HG03095 (cell line): ENCODE data around the gene SIT1.

Experiments
- ATAC-seq: cut with Tn5 transposase; IDR thresholded peaks from one replicate; pipeline ENCODE4 v1.9.1; 2021; ENCODE audit warnings: moderate library complexity; ENCODE audit not compliant: unreplicated experiment

SIT1 gene

DNA sequence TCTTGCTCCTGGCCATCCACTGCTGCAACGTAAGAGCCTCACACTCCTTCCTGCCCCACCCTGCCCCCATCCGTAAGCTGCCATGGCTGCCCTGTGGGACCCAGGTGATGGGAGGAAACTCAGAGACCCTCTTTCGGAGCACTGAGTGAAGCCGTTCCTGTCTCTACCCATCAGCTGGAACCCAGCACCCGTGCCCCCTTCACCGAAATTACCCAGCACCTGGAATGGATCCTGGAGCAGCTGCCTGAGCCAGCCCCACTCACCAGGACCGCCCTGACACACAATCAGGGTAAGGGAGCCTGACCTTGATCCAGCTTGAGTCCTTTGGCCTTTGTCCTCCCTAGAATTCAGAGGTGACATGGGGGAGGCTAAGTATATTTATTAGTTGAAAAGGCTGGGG, 42.5 kb downstream of the SIT1 start:
- no peak for ATAC-seq

DNA sequence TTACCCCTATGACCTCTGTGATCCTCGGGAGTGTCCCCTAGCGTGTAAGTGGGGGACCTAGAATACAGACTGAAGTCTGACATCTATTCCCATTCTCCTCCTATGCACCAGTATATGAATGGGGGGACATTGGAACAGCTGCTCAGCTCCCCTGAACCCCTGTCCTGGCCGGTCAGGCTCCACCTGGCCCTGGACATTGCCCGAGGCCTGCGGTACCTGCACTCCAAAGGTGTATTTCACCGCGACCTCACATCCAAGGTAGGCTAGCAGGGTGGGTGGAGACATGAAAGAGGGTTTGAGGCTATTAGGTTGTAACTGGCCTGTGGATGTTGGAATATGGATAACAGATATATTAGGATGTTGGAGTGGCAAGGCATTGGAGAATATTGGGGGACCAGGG, 44.0 kb downstream of the SIT1 start:
- no peak for ATAC-seq

DNA sequence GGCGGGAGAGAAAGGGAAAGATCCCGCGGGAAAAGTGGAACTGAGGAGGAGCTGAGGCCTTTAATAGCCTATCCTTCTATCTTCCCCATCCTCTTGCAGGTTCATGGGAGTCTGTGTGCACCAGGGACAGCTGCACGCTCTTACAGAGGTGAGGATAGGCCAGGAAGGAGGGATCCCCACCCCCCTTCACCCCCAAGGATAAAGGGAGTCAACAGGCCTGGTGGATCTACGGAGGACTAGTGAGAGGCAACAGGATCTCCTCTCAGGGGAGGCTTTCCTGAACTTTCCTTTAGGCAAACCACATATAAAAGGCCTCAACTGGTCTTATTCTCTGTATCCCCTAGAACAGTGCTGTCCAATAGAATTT, 44.6 kb downstream of the SIT1 start:
- ATAC-seq = no peak

DNA sequence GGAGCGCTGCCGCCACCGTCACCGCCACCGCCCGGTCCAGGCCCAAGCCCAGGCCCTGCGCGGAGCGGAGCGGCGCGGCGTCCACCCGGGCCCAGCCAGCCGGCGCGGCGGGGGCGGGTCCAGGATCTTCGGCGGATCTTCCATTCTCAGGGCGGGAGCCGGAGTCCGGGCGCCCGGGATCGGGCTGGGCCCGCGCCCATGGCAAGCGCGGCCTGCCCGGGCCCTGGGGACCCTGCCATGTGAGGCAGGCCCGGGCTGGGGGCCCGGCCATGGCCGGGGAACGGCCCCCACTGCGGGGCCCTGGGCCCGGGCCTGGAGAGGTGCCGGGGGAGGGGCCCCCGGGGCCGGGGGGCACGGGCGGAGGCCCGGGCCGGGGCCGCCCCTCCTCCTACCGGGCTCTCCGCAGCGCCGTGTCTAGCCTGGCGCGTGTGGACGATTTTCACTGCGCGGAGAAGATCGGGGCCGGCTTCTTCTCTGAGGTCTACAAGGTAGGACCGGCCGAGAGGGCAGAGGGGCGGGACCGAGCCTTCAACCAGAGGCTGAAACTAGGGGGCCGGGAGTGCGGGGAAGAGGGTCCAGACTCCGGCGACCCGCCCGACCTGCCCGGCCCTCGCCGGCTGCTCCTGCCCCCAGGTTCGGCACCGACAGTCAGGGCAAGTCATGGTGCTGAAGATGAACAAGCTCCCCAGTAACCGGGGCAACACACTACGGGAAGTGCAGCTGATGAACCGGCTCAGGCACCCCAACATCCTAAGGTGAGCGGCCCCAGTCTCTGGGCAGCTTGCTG, 45.2 kb downstream of the SIT1 start:
- peak; percentile 14 for ATAC-seq

DNA sequence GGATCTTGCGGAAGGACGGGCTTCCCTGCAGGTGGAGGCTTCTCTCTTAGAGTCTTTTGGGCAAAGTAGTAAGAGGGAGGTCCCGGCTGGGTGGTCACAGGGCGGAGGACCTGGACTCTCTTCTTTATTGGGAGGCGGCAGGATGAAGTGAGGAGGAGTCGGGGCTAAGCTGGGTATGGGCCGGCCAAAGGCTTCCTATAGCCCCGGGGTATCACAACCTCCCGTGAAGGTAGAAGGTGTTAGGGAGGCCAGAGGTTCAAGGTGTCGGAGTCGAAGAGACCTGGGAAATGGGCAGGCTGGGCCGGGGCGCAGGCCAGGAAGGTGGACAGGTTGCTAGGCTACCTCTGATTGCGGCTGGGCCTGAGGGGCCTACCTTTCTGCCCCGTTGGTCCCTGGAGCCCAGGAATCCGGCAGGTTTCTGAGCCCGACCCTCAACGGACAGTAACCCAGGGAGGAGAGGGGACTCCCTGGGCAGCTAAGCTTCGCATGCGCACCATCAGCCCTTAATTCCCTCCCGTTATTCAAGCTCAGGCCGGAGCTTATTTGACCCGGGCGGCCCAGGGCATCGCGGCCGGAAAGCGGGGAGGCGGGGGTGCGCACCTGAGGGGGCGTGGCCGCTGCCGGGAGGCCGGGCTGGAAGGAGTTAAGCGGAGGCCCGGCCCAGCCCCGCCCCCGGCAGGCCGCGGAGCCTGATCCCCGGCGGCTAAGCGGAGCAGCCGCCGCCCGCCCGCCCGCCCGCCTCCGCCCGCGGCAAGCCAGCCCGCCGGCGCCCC, 46.0 kb downstream of the SIT1 start, which contains the start of gene TESK1:
Gene TESK1, plus strand, starts transcription at position 685 of the 773 bp plus-strand sequence. CDS start 358 bp downstream, outside the sequence.
- peak; percentile 41 for ATAC-seq

DNA sequence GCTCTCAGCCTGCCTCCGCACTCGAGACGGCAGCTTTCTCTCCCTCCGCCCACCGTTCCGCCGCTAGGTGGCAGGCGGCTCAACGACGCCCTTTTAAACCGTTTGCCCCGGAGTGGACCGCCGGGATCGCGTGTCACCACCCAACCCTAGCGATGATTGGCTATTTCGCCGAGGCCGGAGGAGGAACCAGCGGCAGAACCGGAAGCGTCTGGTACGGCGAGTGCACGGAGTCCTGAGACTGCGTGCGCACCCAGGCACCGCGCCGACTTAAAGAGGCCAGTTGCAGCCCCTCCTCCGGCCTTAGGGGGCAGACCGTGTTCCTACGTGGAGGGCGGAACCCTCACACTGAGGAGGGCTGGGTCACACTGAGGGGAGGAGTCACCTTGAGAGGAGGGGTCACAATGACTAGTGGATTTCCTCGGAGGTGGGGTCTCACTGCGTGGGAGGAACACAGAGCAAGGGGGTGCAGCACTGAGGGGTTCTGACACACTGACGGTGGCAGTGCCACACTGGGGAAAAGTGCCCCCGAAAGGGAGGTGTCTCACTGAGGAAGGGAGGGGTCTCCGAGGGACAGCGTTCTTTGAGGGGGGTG, 46.6 kb downstream of the SIT1 start:
- peak; percentile 84 for ATAC-seq

DNA sequence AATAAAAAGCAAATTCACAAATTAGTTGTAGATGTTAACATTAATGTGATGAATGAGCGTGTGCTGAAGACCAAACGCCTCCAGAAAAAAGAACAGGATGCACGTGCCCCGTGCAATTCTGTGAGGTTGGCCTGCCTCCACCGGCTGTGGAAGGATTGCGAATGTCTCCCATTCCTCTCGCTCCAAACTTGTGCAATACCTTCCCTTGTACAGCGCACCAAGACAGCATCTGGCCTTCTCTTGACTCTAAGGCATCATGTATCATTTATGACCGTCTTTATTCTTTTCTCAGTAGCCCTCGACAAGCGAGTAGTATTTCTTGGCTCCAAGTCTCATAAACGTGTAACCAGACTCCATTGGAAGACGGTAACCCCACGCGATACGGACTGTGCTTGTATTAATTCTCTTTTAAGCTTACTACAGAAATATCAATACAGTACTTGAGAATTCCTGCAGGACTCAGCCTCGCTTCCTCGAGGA, 47.2 kb downstream of the SIT1 start:
- no peak for ATAC-seq

DNA sequence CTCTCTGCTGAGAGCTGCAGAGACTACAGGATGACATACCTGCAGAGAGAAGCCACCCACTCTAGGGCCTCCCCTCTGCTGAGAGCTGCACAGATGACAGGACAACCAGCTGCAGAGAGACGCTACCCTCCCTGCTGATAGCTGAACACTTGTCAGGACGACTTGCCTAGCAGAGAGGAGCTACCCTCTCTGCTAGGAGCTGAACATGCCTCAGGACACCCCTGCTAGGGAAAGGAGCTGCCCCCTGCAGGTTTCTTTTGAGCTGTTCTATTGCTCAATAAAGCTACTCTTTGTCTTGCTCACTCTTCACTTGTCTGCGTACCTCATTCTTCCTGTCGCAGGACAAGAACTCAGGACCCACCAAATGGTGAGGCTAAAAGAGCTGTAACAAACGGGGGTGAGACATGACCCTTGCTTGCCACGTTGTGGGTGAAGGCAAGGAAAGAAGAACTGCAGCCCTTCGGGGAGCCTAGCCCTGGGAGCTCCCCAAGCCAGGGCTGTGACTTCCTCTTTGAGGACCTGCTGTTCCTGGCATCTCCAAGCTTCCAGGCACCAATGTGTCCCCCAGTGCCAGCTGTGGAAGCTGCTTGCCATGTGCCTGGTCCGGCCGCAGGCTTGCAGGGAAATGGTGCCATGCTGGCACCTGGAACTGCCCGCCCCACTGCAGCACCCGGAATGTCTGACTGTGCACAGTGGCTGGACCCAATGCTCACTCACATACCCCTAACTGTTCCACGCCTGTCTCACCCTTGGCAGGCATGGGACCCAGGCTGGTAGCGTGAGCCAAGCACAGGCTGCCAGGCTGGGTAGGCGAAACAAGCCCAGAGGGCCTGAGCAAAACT, 50.7 kb downstream of the SIT1 start:
- no peak for ATAC-seq
